T-helper 22 cell (primary cell): ENCODE data around the gene MIPOL1.
"Not testable (repeated sequence)": the region's sequence is repeated elsewhere in the genome, so short reads cannot be mapped to it uniquely, and the experiment has no call there.

Source experiments
- DNase-seq: peaks from one replicate; pipeline ENCODE4 v3.0.0-alpha.2; 2020; ENCODE audit warnings: low read depth

MIPOL1 gene

GRCh38 chr14:37462426-37462825 lies 264.7 kb downstream of the MIPOL1 start:
- DNase-seq = not testable (repeated sequence)

- no peak for DNase-seq
Measured at GRCh38 chr14:37464192-37464858, 266.6 kb downstream of the MIPOL1 start.

GRCh38 chr14:37466003-37466622 lies 268.4 kb downstream of the MIPOL1 start:
- DNase-seq = no peak

- DNase-seq = no peak
Measured at GRCh38 chr14:37466623-37467088, 268.9 kb downstream of the MIPOL1 start.

DNA sequence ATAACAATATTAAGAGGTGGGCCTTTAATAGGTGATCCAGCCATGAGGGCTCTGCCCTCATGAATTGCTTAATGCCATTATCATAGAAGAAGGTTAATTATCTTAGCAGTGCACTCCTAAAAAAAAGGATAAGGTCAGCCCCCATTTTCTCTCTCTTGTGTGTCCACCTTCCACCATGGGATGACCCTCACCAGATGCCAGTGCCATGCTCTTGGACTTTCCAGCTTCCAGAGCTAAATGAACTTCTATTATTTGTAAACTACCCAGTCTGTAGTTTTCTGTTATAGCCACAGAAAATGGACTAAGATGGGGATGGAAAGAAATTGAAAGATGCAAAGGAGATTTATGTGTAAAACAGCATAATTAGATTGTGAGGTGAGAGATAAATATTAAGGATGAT lies 271.9 kb downstream of the MIPOL1 start:
- DNase-seq = no peak

- DNase-seq = no peak
Measured at GRCh38 chr14:37470251-37470650, 272.5 kb downstream of the MIPOL1 start.

- DNase-seq = no peak
Measured at GRCh38 chr14:37472906-37473305, 275.2 kb downstream of the MIPOL1 start.

DNA sequence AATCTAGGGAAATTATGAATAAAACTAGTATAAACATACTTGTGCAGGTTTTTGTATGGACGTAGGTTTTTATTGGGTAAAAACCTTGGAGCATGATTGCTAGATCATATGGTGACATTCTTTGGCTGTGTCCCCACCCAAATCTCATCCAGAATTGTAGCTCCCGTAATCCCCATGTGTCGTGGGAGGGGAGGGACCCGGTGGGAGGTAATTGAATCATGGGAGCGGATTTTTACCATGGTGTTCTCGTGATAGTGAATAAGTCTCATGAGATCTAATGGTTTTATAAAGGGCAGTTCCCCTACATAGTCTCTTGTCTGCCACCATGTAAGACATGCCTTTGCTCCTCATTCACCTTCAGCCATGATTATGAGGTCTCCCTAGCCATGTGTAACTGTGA lies 276.5 kb downstream of the MIPOL1 start:
- DNase-seq = no peak

DNA sequence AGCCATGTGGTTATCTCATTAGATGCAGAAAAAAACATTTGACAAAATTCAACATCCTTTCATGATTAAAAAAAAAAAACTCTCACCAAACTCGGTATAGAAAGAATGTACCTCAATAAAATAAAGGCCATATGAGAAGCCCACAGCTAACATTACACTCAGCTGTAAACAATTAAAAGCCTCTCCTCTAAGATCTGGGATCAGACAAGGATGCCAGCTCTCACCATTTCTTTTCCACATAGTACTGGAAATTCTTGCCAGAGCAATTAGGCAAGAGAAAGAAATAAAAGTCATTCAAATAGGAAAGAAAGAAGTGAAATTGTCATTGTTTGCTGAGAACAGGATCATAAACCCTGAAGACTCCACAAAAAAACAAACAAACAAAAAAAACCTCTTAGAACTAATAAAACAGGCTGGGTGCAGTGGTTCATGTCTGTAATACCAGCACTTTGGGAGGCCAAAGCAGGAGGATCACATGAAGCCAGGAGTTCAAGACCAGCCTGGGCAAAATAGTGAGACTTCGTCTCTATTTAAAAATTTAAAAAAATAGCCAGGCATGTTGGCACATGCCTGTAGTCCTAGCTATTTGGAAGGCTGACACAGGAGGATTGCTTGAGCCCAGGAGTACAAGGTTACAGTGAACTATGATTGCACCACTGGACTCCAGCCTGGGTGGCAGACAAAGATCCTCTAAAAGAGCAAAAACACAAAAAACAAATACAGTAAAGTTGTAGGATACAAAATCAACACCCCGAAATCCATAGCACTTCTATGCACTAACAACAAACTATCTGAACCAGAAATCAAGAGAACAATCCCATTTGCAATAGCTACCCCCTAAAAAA lies 282.9 kb downstream of the MIPOL1 start:
- DNase-seq = no peak

- DNase-seq = no peak
Measured at GRCh38 chr14:37482428-37482827, 284.7 kb downstream of the MIPOL1 start.

- DNase-seq = no peak
Measured at GRCh38 chr14:37483672-37484071, 285.9 kb downstream of the MIPOL1 start.

DNA sequence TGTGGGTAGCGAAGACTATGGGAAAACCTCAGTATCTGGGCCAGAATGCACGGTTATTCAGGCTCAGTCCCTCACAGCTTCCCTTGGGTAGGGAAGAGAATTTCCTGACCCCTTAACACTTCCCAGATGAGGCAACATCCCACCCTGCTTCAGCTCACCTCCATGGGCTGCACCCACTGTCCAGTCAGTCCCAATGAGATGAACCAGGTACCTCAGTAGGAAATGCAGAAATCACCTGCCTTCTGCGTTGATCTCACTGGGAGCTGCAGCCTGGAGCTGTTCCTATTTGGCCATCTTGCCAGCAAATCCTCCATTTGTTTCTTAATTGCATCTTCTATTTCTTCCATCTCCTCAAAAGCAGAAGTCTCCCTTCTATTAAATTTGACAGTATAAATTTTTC lies 292.9 kb downstream of the MIPOL1 start:
- no peak for DNase-seq

GRCh38 chr14:37491076-37491475 lies 293.3 kb downstream of the MIPOL1 start:
- no peak for DNase-seq

GRCh38 chr14:37493606-37494005 lies 295.9 kb downstream of the MIPOL1 start:
- DNase-seq = no peak

DNA sequence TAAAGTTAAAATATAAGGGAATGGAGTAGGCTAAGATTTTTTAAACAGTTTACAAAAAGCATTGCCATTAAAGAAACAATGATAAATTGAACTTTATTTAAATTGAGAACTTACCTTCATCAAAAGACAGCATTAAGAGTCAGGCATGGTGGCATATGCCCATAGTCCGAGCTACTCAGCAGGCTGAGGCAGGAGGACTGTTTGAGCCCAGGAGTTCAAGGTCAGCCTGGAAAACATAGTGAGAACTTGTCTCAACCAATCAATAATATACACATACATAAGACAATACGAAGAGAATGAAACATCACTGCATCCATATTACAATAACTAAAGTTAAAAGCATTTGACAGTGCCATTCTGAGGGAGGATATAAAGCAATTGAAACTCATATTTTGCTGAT lies 299.7 kb downstream of the MIPOL1 start:
- no peak for DNase-seq

- DNase-seq = no peak
Measured at GRCh38 chr14:37501877-37502276, 304.1 kb downstream of the MIPOL1 start.

GRCh38 chr14:37508503-37508902 lies 310.8 kb downstream of the MIPOL1 start:
- DNase-seq = no peak

DNA sequence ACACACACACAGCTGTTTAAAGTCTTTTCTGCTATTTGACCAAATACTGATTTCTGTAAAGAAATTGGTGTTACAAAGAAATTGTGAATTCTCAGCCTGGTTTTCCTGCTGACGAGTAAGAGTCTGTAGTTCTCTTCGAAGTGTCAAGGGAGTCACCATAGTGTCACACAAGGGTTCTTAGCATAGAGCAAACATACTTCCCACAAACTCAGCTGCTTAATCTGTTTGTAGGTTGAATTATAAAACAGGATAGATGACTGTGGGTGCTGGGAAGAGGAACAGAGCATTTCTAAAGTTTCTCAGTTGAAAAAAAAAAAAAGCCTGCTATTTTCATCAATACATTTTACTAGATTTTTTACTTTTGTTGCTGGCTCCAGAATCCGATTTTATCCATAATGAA lies 314.4 kb downstream of the MIPOL1 start:
- DNase-seq = no peak

- no peak for DNase-seq
Measured at GRCh38 chr14:37515771-37516170, 318.0 kb downstream of the MIPOL1 start.

DNA sequence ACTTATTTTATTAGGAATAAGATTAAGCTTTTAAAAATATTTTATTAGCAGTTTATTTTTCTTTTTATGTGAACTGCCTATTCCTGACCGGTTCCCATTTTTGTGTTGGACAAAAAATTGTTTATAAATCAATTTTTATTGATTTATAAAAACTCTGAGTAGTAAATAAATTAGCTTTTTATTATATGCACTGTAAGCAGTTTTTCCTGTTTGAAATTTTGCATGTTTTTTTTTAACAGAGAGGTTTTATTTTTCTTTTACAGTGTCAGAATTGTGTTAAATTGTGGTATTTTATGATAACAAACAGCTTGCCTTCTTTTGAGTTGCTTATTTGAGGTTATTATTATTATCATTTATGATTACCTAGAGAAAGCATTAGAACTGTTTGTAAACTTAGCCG lies 329.3 kb downstream of the MIPOL1 start:
- DNase-seq = no peak

DNA sequence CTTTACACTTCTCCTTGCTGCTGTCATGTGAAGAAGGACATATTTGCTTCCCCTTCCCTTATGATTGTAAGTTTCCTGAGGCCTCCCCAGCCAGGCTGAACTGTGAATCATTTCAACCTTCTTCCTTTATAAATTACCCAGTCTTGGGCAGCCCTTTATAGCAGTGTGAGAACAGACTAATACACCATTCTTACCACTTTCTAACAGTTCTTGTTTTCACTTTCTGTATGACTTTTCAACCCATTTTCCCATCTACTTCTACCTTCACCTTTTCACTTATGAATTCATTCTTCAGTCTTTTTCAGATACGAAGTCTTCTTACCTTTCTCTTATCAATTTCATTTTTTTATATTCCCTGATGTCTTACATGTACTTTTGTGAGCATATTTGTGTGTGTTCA lies 342.3 kb downstream of the MIPOL1 start:
- no peak for DNase-seq

- no peak for DNase-seq
Measured at GRCh38 chr14:37544407-37544806, 346.7 kb downstream of the MIPOL1 start.

DNA sequence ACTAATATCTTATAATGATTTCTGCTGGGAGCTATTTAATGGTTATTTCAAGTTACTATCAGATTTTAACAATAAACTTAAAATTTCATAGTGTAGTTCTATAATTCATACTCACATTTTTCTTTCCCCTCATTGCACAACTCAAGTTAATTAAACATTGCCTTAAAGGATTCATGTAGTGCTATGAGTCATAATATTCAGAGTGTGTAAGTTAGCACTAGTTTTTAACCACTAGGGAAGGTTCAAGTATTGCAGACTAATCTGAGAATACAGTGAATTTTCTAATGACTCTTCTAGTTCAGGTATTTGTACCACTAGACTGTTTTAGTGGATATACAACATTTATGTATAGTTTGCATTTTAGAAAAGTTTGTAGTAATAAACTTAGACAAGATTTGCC lies 347.4 kb downstream of the MIPOL1 start:
- no peak for DNase-seq
